Upper lobe of left lung (tissue), 6 donors: Measurements from ENCODE around the gene ME1. TPM values are rescaled to one million over a fixed set of nuclear protein-coding genes. Genes with fewer than 3 reads are reported as not detected.

Experiments used
- ATAC-seq, 2 donors: fragments of 200-7000 bp; cut with Tn5 transposase; one replicate each; pipeline ENCODE4 v1.9.1; 2022; ENCODE audit warnings: mild to moderate bottlenecking in 2 of 2, moderate library complexity in 2 of 2; ENCODE audit not compliant: low FRiP score in 2 of 2
- DNase-seq, 2 donors: peaks; one replicate each; pipeline ENCODE4 v3.0.0-alpha.2; 2019 to 2020
- H3K27ac ChIP-seq, 4 donors: fragments of 200-600 bp; sonication (generic); one replicate each; pipeline ENCODE4 v1.5.1; 2016 to 2019
- H3K27me3 ChIP-seq, 4 donors: fragments of 200-600 bp; sonication (generic); one replicate each; pipeline ENCODE4 v1.5.1; 2017 to 2019
- H3K36me3 ChIP-seq, 4 donors: fragments of 200-600 bp; sonication (generic); one replicate each; pipeline ENCODE4 v1.5.1; 2016 to 2019
- H3K4me1 ChIP-seq, 4 donors: fragments of 200-600 bp; sonication (generic); one replicate each; pipeline ENCODE4 v1.5.1; 2018 to 2019
- H3K4me3 ChIP-seq, 4 donors: fragments of 200-600 bp; sonication (generic); one replicate each; pipeline ENCODE4 v1.5.1; 2017 to 2019; ENCODE audit warnings: mild to moderate bottlenecking in 2 of 4, moderate library complexity in 1 of 4
- H3K9me3 ChIP-seq, 4 donors: fragments of 200-600 bp; sonication (generic); one replicate each; pipeline ENCODE4 v1.5.1; 2018 to 2019
- CTCF ChIP-seq, 6 experiments: fragments of 450-650 bp in 4 of 6; fragments of 200-600 bp in 2 of 6; sonication (generic) in 2 of 6; IDR thresholded peaks; one replicate each; pipeline ENCODE4 v1.5.1; 2016 to 2019; ENCODE audit warnings: antibody characterized with exemption in 6 of 6
- EP300 ChIP-seq, 4 donors: sonication (generic); formaldehyde crosslinking; IDR thresholded peaks; one replicate each; pipeline ENCODE4 v1.5.1; 2017; ENCODE audit warnings: antibody characterized with exemption in 4 of 4, control low read depth in 2 of 4
- POLR2A ChIP-seq, 4 donors: fragments of 450-650 bp; IDR thresholded peaks; one replicate each; pipeline ENCODE4 v1.5.1; 2016 to 2017; ENCODE audit warnings: antibody characterized with exemption in 4 of 4, mild to moderate bottlenecking in 2 of 4
- POLR2AphosphoS5 ChIP-seq, 2 donors: sonication (generic); formaldehyde crosslinking; IDR thresholded peaks; one replicate each; pipeline ENCODE4 v1.5.1; 2017; ENCODE audit warnings: antibody characterized with exemption in 2 of 2
- WGBS, 2 donors: methylation state at CpG; one replicate each; pipeline ENCODE4 v1.1.5; 2017 to 2018; 5-methylcytosine and 5-hydroxymethylcytosine counted together
- total RNA-seq, 6 donors: library from RNA; depleted of rRNA in 4 of 6; stranded (reverse); fragments of >200 nt in 4 of 6; gene quantifications; one replicate each; pipeline versions ENCODE4 v1.1.0 to v1.2.1, GENCODE V29; 2016 to 2021
- donor health status: DM: no; HTN: no; CAD: no; lungs with moderate emphysema.
- donor health status: DM: no; HTN: yes; CAD: no; lungs with severe emphysema.

The ME1 gene
- total RNA-seq, 6 donors from 2014 or later, result 12.0 to 16.8 (median 14.0) TPM

GRCh38 chr6:83381949-83382348 lies 48.9 kb downstream of the ME1 start:
- TF ChIP-seq EP300 (IDR thresholded peaks at IDR 0.05), result no peak
- no peak for TF ChIP-seq POLR2AphosphoS5 (IDR thresholded peaks at IDR 0.05)
- TF ChIP-seq POLR2A (IDR thresholded peaks at IDR 0.05), result no peak
- TF ChIP-seq CTCF (IDR thresholded peaks at IDR 0.05), result no peak
- peak overlapping the region in 2 of 4 donors; percentile 5 to 36 for H3K27ac ChIP-seq
- peaks cover 0 to 11% (median 4%) of the 10 kb centered on the region in 4 donors for H3K4me1 ChIP-seq
- no peaks in the 10 kb centered on the region for H3K27me3 ChIP-seq
- WGBS, 2 donors, result 55 to 59% methylated on average over 2 of the region's 2 CpGs
- H3K9me3 ChIP-seq, result no peaks in the 10 kb centered on the region
- no peak overlapping the region for H3K4me3 ChIP-seq
- ATAC-seq, result no peak
- DNase-seq, result no peak
- no peaks in the 10 kb centered on the region for H3K36me3 ChIP-seq

GRCh38 chr6:83378621-83379388 lies 52.0 kb downstream of the ME1 start:
- no peak overlapping the region for H3K4me3 ChIP-seq
- no peak for ATAC-seq
- TF ChIP-seq POLR2AphosphoS5 (IDR thresholded peaks at IDR 0.05), result no peak
- TF ChIP-seq POLR2A (IDR thresholded peaks at IDR 0.05), result no peak
- TF ChIP-seq EP300 (IDR thresholded peaks at IDR 0.05), result no peak
- TF ChIP-seq CTCF (IDR thresholded peaks at IDR 0.05), result no peak
- H3K9me3 ChIP-seq, result no peaks in the 10 kb centered on the region
- DNase-seq, result no peak
- H3K36me3 ChIP-seq, result no peaks in the 10 kb centered on the region
- peaks cover 0 to 11% (median 4%) of the 10 kb centered on the region in 4 donors for H3K4me1 ChIP-seq
- no peak overlapping the region for H3K27ac ChIP-seq
- H3K27me3 ChIP-seq, result no peaks in the 10 kb centered on the region

- no peaks in the 10 kb centered on the region for H3K27me3 ChIP-seq
- H3K4me1 ChIP-seq, result no peaks in the 10 kb centered on the region
- H3K4me3 ChIP-seq, result no peak overlapping the region
- no peaks in the 10 kb centered on the region for H3K9me3 ChIP-seq
- no peak for ATAC-seq
- DNase-seq, result no peak
- H3K27ac ChIP-seq, result no peak overlapping the region
- no peaks in the 10 kb centered on the region for H3K36me3 ChIP-seq
- 58 to 70% methylated on average over 3 of the region's 3 CpGs for WGBS, 2 donors
- no peak for TF ChIP-seq POLR2A (IDR thresholded peaks at IDR 0.05)
- no peak for TF ChIP-seq POLR2AphosphoS5 (IDR thresholded peaks at IDR 0.05)
- no peak for TF ChIP-seq EP300 (IDR thresholded peaks at IDR 0.05)
- TF ChIP-seq CTCF (IDR thresholded peaks at IDR 0.05), result no peak
Measured at GRCh38 chr6:83371423-83371822, 59.4 kb downstream of the ME1 start.

GRCh38 chr6:83370567-83370966 lies 60.3 kb downstream of the ME1 start:
- H3K4me3 ChIP-seq, result no peak overlapping the region
- 76 to 92% methylated on average over 3 of the region's 3 CpGs for WGBS, 2 donors
- no peak for ATAC-seq
- H3K9me3 ChIP-seq, result no peaks in the 10 kb centered on the region
- no peak overlapping the region for H3K27ac ChIP-seq
- H3K4me1 ChIP-seq, result peaks cover 0 to 3% (median 0%) of the 10 kb centered on the region in 4 donors
- H3K27me3 ChIP-seq, result no peaks in the 10 kb centered on the region
- H3K36me3 ChIP-seq, result no peaks in the 10 kb centered on the region
- TF ChIP-seq EP300 (IDR thresholded peaks at IDR 0.05) (no peak), POLR2A (IDR thresholded peaks at IDR 0.05) (no peak), POLR2AphosphoS5 (IDR thresholded peaks at IDR 0.05) (no peak), CTCF (IDR thresholded peaks at IDR 0.05) (no peak)
- no peak for DNase-seq

- Histone ChIP-seq H3K27me3 (no peaks in the 10 kb centered on the region), H3K4me3 (no peak overlapping the region), H3K4me1 (peaks cover 0 to 3% (median 0%) of the 10 kb centered on the region in 4 donors), H3K27ac (no peak overlapping the region), H3K9me3 (no peaks in the 10 kb centered on the region), H3K36me3 (no peaks in the 10 kb centered on the region)
- TF ChIP-seq POLR2AphosphoS5 (IDR thresholded peaks at IDR 0.05) (no peak), CTCF (IDR thresholded peaks at IDR 0.05) (no peak), POLR2A (IDR thresholded peaks at IDR 0.05) (no peak), EP300 (IDR thresholded peaks at IDR 0.05) (no peak)
- no peak for ATAC-seq
- 77 to 79% methylated on average over 3 of the region's 3 CpGs for WGBS, 2 donors
- DNase-seq, result no peak
Measured at GRCh38 chr6:83369692-83370091, 61.2 kb downstream of the ME1 start.
